ENCODE results near the gene ZNF217. TPM values are rescaled to one million over a fixed set of nuclear protein-coding genes. Genes with fewer than 3 reads are reported as not detected.

The ZNF217 gene
- total and polyA plus RNA-seq, 9 of the 15 experiments (the other 6 are each of a cell fraction or from before 2014, with no cell fraction given), result 3.0 to 41.8 (median 16.8) TPM

DNA sequence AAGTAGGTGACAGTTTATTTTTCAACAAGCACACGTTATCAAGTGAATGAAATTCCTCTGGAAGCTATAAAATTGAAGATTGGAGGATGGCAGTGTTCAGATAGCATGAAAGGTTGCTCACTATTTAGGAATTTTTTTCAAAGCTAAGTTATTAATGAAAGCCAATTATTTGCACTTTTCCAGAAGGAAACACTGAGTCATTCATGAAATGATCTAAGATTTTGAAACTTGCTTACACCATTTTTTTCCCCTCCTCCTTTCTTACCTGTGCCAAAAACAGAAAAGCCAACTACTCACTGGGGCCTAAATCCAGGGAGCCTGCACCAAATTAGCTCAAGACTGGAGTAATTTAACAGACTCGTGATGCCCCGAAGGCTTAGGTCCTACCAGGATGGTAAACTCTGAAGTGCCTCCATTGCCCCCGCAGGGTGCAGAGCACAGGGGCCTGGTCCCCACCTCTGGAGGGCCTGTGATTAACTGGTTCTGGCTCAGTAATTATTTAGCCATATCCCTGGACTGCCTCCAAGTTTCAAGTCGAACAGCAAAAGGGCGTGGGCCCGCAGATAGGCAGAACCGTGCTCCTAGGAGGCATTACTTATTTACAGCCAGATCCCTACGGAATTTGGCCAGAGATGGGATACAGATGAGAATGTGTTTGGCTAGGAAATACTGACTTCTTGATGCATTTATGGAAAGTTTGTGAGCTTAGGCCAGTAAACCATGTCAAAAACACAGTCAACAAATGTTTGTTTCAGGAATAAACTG, 28.0 kb upstream of the ZNF217 start (continued):
- TF ChIP-seq EWSR1 (IDR thresholded peaks at IDR 0.05; ENCODE audit: borderline replicate concordance, low read depth, partially characterized antibody) (peak; percentile 60), POLR2H (tag; IDR thresholded peaks at IDR 0.05; ENCODE audit: low read depth) (0 out of 2 replicates have a peak, but pooled peaks have one; percentile 40), ZEB2 (IDR thresholded peaks at IDR 0.05) (peak; percentile 69), ZNF212 (CRISPR knock-in tag; IDR thresholded peaks at IDR 0.05) (no peak), ZNF133 (CRISPR knock-in tag; IDR thresholded peaks at IDR 0.05) (no peak), POLR2G (IDR thresholded peaks at IDR 0.05; ENCODE audit: low read depth, low read length) (no peak), PYGO2 (tag; IDR thresholded peaks at IDR 0.05) (no peak), ZNF146 (CRISPR knock-in tag; IDR thresholded peaks at IDR 0.05; ENCODE audit: unreplicated experiment) (no peak), NR2C2 (CRISPR knock-in tag; IDR thresholded peaks at IDR 0.05) (no peak), NR2C2 (tag; IDR thresholded peaks at IDR 0.05) (0 out of 2 replicates have a peak, but pooled peaks have one; percentile 14), ZNF12 (CRISPR knock-in tag; IDR thresholded peaks at IDR 0.05) (no peak)
- TF ChIP-seq, protein P1, sequence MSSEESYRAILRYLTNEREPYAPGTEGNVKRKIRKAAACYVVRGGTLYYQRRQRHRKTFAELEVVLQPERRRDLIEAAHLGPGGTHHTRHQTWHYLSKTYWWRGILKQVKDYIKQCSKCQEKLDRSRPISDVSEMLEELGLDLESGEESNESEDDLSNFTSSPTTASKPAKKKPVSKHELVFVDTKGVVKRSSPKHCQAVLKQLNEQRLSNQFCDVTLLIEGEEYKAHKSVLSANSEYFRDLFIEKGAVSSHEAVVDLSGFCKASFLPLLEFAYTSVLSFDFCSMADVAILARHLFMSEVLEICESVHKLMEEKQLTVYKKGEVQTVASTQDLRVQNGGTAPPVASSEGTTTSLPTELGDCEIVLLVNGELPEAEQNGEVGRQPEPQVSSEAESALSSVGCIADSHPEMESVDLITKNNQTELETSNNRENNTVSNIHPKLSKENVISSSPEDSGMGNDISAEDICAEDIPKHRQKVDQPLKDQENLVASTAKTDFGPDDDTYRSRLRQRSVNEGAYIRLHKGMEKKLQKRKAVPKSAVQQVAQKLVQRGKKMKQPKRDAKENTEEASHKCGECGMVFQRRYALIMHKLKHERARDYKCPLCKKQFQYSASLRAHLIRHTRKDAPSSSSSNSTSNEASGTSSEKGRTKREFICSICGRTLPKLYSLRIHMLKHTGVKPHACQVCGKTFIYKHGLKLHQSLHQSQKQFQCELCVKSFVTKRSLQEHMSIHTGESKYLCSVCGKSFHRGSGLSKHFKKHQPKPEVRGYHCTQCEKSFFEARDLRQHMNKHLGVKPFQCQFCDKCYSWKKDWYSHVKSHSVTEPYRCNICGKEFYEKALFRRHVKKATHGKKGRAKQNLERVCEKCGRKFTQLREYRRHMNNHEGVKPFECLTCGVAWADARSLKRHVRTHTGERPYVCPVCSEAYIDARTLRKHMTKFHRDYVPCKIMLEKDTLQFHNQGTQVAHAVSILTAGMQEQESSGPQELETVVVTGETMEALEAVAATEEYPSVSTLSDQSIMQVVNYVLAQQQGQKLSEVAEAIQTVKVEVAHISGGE (CRISPR knock-in tag; IDR thresholded peaks at IDR 0.05), result peak in 1 of 3 experiments; percentile 43; a peak in 2 of 6 replicates
- TF ChIP-seq, protein P2, sequence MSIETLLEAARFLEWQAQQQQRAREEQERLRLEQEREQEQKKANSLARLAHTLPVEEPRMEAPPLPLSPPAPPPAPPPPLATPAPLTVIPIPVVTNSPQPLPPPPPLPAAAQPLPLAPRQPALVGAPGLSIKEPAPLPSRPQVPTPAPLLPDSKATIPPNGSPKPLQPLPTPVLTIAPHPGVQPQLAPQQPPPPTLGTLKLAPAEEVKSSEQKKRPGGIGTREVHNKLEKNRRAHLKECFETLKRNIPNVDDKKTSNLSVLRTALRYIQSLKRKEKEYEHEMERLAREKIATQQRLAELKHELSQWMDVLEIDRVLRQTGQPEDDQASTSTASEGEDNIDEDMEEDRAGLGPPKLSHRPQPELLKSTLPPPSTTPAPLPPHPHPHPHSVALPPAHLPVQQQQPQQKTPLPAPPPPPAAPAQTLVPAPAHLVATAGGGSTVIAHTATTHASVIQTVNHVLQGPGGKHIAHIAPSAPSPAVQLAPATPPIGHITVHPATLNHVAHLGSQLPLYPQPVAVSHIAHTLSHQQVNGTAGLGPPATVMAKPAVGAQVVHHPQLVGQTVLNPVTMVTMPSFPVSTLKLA (conservative IDR thresholded peaks at IDR 0.05), result 0 out of 4 replicates have a peak, but pooled peaks of 1 of the 2 experiments have one; percentile 25
- TF ChIP-seq, protein P3, sequence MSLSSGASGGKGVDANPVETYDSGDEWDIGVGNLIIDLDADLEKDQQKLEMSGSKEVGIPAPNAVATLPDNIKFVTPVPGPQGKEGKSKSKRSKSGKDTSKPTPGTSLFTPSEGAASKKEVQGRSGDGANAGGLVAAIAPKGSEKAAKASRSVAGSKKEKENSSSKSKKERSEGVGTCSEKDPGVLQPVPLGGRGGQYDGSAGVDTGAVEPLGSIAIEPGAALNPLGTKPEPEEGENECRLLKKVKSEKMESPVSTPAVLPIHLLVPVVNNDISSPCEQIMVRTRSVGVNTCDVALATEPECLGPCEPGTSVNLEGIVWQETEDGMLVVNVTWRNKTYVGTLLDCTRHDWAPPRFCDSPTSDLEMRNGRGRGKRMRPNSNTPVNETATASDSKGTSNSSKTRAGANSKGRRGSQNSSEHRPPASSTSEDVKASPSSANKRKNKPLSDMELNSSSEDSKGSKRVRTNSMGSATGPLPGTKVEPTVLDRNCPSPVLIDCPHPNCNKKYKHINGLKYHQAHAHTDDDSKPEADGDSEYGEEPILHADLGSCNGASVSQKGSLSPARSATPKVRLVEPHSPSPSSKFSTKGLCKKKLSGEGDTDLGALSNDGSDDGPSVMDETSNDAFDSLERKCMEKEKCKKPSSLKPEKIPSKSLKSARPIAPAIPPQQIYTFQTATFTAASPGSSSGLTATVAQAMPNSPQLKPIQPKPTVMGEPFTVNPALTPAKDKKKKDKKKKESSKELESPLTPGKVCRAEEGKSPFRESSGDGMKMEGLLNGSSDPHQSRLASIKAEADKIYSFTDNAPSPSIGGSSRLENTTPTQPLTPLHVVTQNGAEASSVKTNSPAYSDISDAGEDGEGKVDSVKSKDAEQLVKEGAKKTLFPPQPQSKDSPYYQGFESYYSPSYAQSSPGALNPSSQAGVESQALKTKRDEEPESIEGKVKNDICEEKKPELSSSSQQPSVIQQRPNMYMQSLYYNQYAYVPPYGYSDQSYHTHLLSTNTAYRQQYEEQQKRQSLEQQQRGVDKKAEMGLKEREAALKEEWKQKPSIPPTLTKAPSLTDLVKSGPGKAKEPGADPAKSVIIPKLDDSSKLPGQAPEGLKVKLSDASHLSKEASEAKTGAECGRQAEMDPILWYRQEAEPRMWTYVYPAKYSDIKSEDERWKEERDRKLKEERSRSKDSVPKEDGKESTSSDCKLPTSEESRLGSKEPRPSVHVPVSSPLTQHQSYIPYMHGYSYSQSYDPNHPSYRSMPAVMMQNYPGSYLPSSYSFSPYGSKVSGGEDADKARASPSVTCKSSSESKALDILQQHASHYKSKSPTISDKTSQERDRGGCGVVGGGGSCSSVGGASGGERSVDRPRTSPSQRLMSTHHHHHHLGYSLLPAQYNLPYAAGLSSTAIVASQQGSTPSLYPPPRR (CRISPR knock-in tag; IDR thresholded peaks at IDR 0.05; ENCODE audit: borderline replicate concordance), result no peak
- TF ChIP-seq, protein P4, sequence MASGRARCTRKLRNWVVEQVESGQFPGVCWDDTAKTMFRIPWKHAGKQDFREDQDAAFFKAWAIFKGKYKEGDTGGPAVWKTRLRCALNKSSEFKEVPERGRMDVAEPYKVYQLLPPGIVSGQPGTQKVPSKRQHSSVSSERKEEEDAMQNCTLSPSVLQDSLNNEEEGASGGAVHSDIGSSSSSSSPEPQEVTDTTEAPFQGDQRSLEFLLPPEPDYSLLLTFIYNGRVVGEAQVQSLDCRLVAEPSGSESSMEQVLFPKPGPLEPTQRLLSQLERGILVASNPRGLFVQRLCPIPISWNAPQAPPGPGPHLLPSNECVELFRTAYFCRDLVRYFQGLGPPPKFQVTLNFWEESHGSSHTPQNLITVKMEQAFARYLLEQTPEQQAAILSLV (tag; IDR thresholded peaks at IDR 0.05), result no peak
